ENCODE data around the gene HOXD9. TPM values are rescaled to one million over a fixed set of nuclear protein-coding genes. Genes with fewer than 3 reads are reported as not detected.

The HOXD9 gene
- total RNA-seq, 2 donors from 2014 or later, result 0.33 to 1.6 TPM

DNA sequence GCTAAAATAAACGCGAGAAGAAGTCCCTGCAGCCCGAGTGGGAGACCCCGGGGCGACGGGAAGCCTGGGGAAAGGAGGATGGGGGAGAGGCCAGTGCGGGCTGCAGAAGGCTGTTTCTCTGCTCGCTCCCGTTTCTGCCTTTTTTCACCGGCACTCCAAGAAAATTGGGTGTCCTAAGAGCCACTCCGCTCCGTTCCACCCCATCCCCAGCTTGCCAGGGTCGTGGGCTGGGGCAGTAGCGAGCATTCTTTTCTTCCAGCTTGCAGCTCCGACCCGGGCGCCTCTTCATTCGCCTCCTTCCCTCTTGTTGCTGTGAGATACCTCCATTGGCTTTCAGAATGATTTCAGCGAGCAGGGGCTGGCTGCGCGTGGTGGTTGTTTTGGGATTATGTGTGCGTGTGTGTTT, 35.7 kb downstream of the HOXD9 start:
- ATAC-seq, result no peak

DNA sequence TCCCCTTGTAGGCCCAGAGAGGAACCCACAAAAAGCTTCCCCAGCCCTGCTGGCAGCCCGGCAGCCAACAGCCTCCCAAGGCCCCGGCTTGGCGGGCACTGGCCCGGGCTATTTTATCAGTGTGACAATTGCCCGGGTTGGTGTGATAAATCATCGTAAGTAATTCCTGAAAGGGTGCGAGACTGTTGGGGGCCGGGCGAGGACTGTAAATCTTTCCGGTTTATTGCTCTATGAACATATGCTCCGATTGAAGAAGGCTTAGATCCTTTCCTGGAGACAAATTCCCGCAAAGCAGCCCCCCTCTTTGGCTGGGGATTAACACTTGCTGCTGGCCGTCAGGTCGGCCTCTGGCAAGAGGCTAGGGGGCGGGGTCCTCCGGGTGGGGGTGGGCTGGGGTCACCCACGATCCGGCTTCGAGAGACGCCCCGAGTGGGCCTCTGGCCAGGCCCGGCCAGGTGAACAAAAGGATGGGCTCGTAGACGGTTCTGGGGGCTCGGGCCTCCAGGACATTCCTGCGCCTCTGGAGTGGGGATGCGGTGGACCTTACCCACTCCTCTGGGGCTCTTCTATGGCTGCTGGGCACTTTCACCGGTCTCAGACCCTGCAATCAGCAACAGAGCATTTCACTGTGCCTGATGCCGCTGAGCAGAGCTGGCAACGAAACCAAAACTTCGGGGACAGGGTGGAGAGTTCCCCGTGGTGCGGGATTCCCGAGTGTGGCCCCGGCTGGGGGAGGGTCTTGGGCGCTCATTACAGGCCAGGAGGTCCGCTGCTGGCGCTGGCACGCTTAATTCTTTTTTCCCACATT, 36.5 kb downstream of the HOXD9 start:
- ATAC-seq, result no peak
- WGBS, 2 donors, result 7 to 35% methylated on average over 6 to 39 of the region's 39 CpGs
- peaks cover 30% of the 10 kb centered on the region for H3K4me1 ChIP-seq

More for the DNA sequence above, 35.7 kb downstream of the HOXD9 start:
- DNase-seq, result no peak
- H3K36me3 ChIP-seq (replicated peaks in 1 of 2; ENCODE audit: insufficient read depth in 1 of 2, low read depth in 2 of 2), result no peaks in the 10 kb centered on the region
- H3K9me3 ChIP-seq, result no peaks in the 10 kb centered on the region
- peaks cover 30% of the 10 kb centered on the region for H3K4me1 ChIP-seq
- intact Hi-C loops (cut with DNase I), result no loop called here
- peaks cover 0 to 59% of the 10 kb centered on the region in 2 donors for H3K27me3 ChIP-seq
- TF ChIP-seq, protein P1, sequence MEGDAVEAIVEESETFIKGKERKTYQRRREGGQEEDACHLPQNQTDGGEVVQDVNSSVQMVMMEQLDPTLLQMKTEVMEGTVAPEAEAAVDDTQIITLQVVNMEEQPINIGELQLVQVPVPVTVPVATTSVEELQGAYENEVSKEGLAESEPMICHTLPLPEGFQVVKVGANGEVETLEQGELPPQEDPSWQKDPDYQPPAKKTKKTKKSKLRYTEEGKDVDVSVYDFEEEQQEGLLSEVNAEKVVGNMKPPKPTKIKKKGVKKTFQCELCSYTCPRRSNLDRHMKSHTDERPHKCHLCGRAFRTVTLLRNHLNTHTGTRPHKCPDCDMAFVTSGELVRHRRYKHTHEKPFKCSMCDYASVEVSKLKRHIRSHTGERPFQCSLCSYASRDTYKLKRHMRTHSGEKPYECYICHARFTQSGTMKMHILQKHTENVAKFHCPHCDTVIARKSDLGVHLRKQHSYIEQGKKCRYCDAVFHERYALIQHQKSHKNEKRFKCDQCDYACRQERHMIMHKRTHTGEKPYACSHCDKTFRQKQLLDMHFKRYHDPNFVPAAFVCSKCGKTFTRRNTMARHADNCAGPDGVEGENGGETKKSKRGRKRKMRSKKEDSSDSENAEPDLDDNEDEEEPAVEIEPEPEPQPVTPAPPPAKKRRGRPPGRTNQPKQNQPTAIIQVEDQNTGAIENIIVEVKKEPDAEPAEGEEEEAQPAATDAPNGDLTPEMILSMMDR (IDR thresholded peaks at IDR 0.05), result no peak
- no peak for TF ChIP-seq POLR2A (IDR thresholded peaks at IDR 0.05)
- no peak overlapping the region for H3K27ac ChIP-seq
- H3K4me3 ChIP-seq, result no peak overlapping the region
- 7 to 13% methylated on average over 22 of the region's 22 CpGs for WGBS, 2 donors

DNA sequence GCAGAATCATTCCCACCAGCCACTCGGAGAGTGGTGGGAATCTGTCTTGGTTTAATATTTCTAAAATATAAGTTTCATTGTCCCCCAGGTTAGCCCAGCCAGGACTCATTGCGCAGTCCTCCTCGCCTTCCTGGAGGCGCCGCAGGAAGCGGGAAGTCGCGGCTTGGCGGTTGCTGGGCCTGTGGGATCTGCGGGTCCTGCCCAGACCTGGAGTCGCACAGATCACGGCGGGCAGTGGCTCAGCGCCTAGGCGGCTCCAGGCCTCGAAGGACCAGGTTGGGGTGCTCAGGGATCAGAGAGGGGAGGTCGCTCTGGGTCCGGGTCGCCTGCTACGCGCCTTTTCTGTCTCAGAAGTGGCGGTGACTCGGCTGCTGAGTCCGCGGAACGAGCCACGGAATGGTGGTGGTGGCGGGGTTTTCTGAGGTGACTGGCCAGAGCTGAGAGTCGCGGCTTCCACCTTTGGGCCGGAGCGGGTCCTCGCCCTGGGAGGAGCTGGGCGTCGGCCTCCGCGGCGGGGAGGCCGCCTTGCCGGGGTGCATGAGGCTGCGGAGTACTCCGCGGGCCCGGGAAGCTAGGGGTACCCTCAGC, 37.2 kb downstream of the HOXD9 start:
- H3K4me1 ChIP-seq, result peaks cover 33% of the 10 kb centered on the region
- no peaks in the 10 kb centered on the region for H3K36me3 ChIP-seq (replicated peaks in 1 of 2; ENCODE audit: insufficient read depth in 1 of 2, low read depth in 2 of 2)
- H3K9me3 ChIP-seq, result no peaks in the 10 kb centered on the region
- 5 to 40% methylated on average over 1 to 44 of the region's 44 CpGs for WGBS, 2 donors
- no peak overlapping the region for H3K4me3 ChIP-seq
- H3K27me3 ChIP-seq, result peaks cover 0 to 67% of the 10 kb centered on the region in 2 donors
- intact Hi-C loops (cut with DNase I), result no loop called here
- DNase-seq, result no peak
- H3K27ac ChIP-seq, result no peak overlapping the region
- no peak for ATAC-seq
- TF ChIP-seq POLR2A (IDR thresholded peaks at IDR 0.05), result no peak
- TF ChIP-seq, protein P1 (IDR thresholded peaks at IDR 0.05), result no peak

More for the DNA sequence above, 36.5 kb downstream of the HOXD9 start:
- intact Hi-C loops (cut with DNase I), result no loop called here
- no peaks in the 10 kb centered on the region for H3K9me3 ChIP-seq
- no peak overlapping the region for H3K4me3 ChIP-seq
- no peak overlapping the region for H3K27ac ChIP-seq
- peaks cover 0 to 66% of the 10 kb centered on the region in 2 donors for H3K27me3 ChIP-seq
- no peak for DNase-seq
- no peaks in the 10 kb centered on the region for H3K36me3 ChIP-seq (replicated peaks in 1 of 2; ENCODE audit: insufficient read depth in 1 of 2, low read depth in 2 of 2)
- TF ChIP-seq POLR2A (IDR thresholded peaks at IDR 0.05), result no peak
- TF ChIP-seq, protein P1 (IDR thresholded peaks at IDR 0.05), result no peak

DNA sequence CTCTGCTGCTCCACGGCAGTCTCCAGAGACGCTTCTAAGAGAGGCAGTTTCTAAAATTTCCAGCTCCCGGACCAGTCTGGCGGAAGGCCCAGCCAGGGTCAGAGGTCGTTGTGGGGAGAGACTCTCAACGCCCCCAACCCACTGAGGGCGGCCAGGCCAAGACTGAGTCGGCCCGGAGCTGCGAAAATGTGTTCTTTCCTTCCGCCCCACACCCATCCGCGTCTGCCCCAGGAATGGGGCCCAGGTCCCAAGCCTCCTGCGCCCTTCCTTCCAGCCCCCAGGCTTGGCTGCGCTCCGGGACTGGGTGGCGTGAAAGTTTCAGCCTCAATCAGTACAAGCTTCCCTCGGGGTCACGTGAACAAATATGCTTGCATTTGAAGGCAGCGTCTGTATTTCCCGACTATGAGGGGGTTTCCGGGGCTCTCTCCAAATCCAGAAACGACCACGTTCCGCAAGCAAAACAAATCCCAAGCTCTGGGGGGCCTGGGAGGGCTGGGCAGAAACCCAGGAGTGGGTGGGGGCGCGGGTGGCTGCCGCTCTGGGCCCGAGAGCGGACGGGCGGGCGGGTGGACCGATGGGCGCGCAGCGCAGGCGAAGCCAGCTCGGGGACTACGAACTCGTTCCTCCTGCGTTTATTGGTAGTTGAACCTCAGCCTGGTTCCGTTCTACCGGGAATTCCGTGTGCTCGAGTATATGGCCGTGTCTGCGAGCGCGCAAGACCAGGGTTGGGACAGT, 37.9 kb downstream of the HOXD9 start:
- 12 to 13% methylated on average over 19 to 50 of the region's 50 CpGs for WGBS, 2 donors

More for the DNA sequence above, 37.9 kb downstream of the HOXD9 start:
- DNase-seq (no peak), ATAC-seq (no peak)
- intact Hi-C loops (cut with DNase I), result no loop called here
- no peaks in the 10 kb centered on the region for H3K9me3 ChIP-seq
- H3K36me3 ChIP-seq (replicated peaks in 1 of 2; ENCODE audit: insufficient read depth in 1 of 2, low read depth in 2 of 2), result no peaks in the 10 kb centered on the region
- H3K4me3 ChIP-seq, result no peak overlapping the region
- H3K4me1 ChIP-seq, result peaks cover 40% of the 10 kb centered on the region
- H3K27ac ChIP-seq, result no peak overlapping the region
- TF ChIP-seq, protein P1 (IDR thresholded peaks at IDR 0.05), result no peak
- TF ChIP-seq POLR2A (IDR thresholded peaks at IDR 0.05), result no peak
- peaks cover 0 to 67% of the 10 kb centered on the region in 2 donors for H3K27me3 ChIP-seq

All from body of pancreas (tissue), 4 donors.